H1 (cell line): ENCODE results near the gene MPHOSPH8. TPM values are rescaled to one million over a fixed set of nuclear protein-coding genes. Genes with fewer than 3 reads are reported as not detected.

Experiments
- E2F6 ChIP-seq: IDR thresholded peaks from 2 replicates; pipeline ENCODE4 v1.6.1; 2012; ENCODE audit warnings: inconsistent platforms
- GTF2F1 ChIP-seq: IDR thresholded peaks from 2 replicates; pipeline ENCODE4 v1.6.1; 2012; ENCODE audit warnings: low read depth, low read length, improper control_type of control experiment, borderline replicate concordance
- KDM1A ChIP-seq: fragments of 200-600, 300-600 bp; sonication (generic); IDR thresholded peaks from 2 replicates; pipeline ENCODE4 v1.7.1; 2016; ENCODE audit warnings: mild to moderate bottlenecking, low read length, borderline replicate concordance
- KDM4A ChIP-seq: IDR thresholded peaks from one replicate; pipeline ENCODE4 v1.7.1; 2012; ENCODE audit warnings: low read depth, mild to moderate bottlenecking, moderate library complexity, low read length, inconsistent platforms; ENCODE audit not compliant: severe bottlenecking
- PHF8 ChIP-seq: fragments of 200-600 bp; sonication (generic); conservative IDR thresholded peaks from 2 replicates; pipeline ENCODE4 v1.7.1; 2012; ENCODE audit warnings: low read depth, mild to moderate bottlenecking, inconsistent platforms, low read length, moderate library complexity
- RBBP5 ChIP-seq: IDR thresholded peaks from 2 replicates; pipeline ENCODE4 v1.7.1; 2012; ENCODE audit warnings: low read depth, mild to moderate bottlenecking, inconsistent platforms, low read length, moderate library complexity, borderline replicate concordance
- SIRT6 ChIP-seq: IDR thresholded peaks from one replicate; pipeline ENCODE4 v1.7.1; 2012; ENCODE audit warnings: low read length, inconsistent platforms
- SP1 ChIP-seq: IDR thresholded peaks from 2 replicates; pipeline ENCODE4 v1.6.1; 2011; ENCODE audit warnings: low read depth, low read length
- SP2 ChIP-seq: IDR thresholded peaks from 2 replicates; pipeline ENCODE4 v1.6.1; 2012; ENCODE audit warnings: mild to moderate bottlenecking, low read length, inconsistent platforms
- polyA plus RNA-seq, 7 experiments: library from polyadenylated mRNA; depleted of rRNA in 3 of 7; stranded (reverse) in 5 of 7; unstranded in 2 of 7; fragments of >200 nt in 5 of 7; fragments of 200-250 nt in 2 of 7; gene quantifications; 1 replicate in 5 of 7; 2 replicates in 1 of 7; 4 replicates in 1 of 7; pipeline versions ENCODE4 v1.2.1 to v1.2.3, GENCODE V29; 2011 to 2013; ENCODE audit warnings: missing spikeins in 2 of 7, mixed read lengths in 2 of 7
- total RNA-seq: library from RNA; stranded (reverse); fragmentation: NEBNext Ultra II Directional; extraction: Animal tissue kit (Norgen Biotek cat#: 25700); gene quantifications from 2 replicates; pipeline ENCODE4 v1.2.1, GENCODE V29; 2021
- TF ChIP-seq, protein P1 (sequence below): fragments of 300-600 bp; sonication (generic); IDR thresholded peaks from 2 replicates; pipeline ENCODE4 v1.7.1; 2012; ENCODE audit warnings: low read length, moderate library complexity, mild to moderate bottlenecking, inconsistent platforms; ENCODE audit not compliant: insufficient replicate concordance

MPHOSPH8 gene
- total and polyA plus RNA-seq, 2 of the 8 experiments (the other 6 are each of a cell fraction or from before 2014, with no cell fraction given) = 8.3 to 20.5 TPM

GRCh38 chr13:19586904-19587634 lies 46.4 kb upstream of the MPHOSPH8 start (continued):
- TF ChIP-seq GTF2F1 (no peak), SP2 (no peak), E2F6 (no peak), PHF8 (no peak), KDM4A (no peak), RBBP5 (no peak), SP1 (no peak), KDM1A (no peak), SIRT6 (no peak)
- TF ChIP-seq, protein P1, sequence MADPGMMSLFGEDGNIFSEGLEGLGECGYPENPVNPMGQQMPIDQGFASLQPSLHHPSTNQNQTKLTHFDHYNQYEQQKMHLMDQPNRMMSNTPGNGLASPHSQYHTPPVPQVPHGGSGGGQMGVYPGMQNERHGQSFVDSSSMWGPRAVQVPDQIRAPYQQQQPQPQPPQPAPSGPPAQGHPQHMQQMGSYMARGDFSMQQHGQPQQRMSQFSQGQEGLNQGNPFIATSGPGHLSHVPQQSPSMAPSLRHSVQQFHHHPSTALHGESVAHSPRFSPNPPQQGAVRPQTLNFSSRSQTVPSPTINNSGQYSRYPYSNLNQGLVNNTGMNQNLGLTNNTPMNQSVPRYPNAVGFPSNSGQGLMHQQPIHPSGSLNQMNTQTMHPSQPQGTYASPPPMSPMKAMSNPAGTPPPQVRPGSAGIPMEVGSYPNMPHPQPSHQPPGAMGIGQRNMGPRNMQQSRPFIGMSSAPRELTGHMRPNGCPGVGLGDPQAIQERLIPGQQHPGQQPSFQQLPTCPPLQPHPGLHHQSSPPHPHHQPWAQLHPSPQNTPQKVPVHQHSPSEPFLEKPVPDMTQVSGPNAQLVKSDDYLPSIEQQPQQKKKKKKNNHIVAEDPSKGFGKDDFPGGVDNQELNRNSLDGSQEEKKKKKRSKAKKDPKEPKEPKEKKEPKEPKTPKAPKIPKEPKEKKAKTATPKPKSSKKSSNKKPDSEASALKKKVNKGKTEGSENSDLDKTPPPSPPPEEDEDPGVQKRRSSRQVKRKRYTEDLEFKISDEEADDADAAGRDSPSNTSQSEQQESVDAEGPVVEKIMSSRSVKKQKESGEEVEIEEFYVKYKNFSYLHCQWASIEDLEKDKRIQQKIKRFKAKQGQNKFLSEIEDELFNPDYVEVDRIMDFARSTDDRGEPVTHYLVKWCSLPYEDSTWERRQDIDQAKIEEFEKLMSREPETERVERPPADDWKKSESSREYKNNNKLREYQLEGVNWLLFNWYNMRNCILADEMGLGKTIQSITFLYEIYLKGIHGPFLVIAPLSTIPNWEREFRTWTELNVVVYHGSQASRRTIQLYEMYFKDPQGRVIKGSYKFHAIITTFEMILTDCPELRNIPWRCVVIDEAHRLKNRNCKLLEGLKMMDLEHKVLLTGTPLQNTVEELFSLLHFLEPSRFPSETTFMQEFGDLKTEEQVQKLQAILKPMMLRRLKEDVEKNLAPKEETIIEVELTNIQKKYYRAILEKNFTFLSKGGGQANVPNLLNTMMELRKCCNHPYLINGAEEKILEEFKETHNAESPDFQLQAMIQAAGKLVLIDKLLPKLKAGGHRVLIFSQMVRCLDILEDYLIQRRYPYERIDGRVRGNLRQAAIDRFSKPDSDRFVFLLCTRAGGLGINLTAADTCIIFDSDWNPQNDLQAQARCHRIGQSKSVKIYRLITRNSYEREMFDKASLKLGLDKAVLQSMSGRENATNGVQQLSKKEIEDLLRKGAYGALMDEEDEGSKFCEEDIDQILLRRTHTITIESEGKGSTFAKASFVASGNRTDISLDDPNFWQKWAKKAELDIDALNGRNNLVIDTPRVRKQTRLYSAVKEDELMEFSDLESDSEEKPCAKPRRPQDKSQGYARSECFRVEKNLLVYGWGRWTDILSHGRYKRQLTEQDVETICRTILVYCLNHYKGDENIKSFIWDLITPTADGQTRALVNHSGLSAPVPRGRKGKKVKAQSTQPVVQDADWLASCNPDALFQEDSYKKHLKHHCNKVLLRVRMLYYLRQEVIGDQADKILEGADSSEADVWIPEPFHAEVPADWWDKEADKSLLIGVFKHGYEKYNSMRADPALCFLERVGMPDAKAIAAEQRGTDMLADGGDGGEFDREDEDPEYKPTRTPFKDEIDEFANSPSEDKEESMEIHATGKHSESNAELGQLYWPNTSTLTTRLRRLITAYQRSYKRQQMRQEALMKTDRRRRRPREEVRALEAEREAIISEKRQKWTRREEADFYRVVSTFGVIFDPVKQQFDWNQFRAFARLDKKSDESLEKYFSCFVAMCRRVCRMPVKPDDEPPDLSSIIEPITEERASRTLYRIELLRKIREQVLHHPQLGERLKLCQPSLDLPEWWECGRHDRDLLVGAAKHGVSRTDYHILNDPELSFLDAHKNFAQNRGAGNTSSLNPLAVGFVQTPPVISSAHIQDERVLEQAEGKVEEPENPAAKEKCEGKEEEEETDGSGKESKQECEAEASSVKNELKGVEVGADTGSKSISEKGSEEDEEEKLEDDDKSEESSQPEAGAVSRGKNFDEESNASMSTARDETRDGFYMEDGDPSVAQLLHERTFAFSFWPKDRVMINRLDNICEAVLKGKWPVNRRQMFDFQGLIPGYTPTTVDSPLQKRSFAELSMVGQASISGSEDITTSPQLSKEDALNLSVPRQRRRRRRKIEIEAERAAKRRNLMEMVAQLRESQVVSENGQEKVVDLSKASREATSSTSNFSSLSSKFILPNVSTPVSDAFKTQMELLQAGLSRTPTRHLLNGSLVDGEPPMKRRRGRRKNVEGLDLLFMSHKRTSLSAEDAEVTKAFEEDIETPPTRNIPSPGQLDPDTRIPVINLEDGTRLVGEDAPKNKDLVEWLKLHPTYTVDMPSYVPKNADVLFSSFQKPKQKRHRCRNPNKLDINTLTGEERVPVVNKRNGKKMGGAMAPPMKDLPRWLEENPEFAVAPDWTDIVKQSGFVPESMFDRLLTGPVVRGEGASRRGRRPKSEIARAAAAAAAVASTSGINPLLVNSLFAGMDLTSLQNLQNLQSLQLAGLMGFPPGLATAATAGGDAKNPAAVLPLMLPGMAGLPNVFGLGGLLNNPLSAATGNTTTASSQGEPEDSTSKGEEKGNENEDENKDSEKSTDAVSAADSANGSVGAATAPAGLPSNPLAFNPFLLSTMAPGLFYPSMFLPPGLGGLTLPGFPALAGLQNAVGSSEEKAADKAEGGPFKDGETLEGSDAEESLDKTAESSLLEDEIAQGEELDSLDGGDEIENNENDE = no peak
- TF ChIP-seq, all 59 proteins: peak for 0
